Psoas muscle (tissue), 8 donors: ENCODE data around the gene COL9A3. TPM values are rescaled to one million over a fixed set of nuclear protein-coding genes. Genes with fewer than 3 reads are reported as not detected.
A peak's percentile ranks its signal among the peaks of the same experiment; 100 is the strongest.

Experiments
- ATAC-seq, 4 donors: fragments of 200-7000 bp; cut with Tn5 transposase; one replicate each; pipeline ENCODE4 v1.9.1; 2020; ENCODE audit warnings: moderate library complexity in 3 of 4, mild to moderate bottlenecking in 2 of 4
- DNase-seq, 2 donors: peaks; one replicate each; pipeline ENCODE4 v3.0.0-alpha.2; 2020
- H3K27ac ChIP-seq: fragments of 200-600 bp; one replicate; pipeline ENCODE4 v1.8.0; 2022
- H3K27me3 ChIP-seq, 3 donors: fragments of 200-600 bp in 1 of 3; one replicate each; pipeline versions ENCODE4 v1.6.1 to v1.8.0; 2013 to 2022; ENCODE audit warnings: low read length in 2 of 3, mild to moderate bottlenecking in 2 of 3, moderate library complexity in 1 of 3; ENCODE audit not compliant: insufficient read depth in 3 of 3
- H3K36me3 ChIP-seq, 2 donors: fragments of 200-600 bp in 1 of 2; one replicate each; pipeline versions ENCODE4 v1.6.1 to v1.8.0; 2013 to 2022; ENCODE audit warnings: low read depth in 1 of 2, mild to moderate bottlenecking in 1 of 2, moderate library complexity in 1 of 2; ENCODE audit not compliant: insufficient read depth in 1 of 2
- H3K4me1 ChIP-seq: fragments of 200-600 bp; one replicate; pipeline ENCODE4 v1.8.0; 2022
- H3K4me3 ChIP-seq: fragments of 200-600 bp; one replicate; pipeline ENCODE4 v1.8.0; 2022; ENCODE audit warnings: mild to moderate bottlenecking
- H3K9me3 ChIP-seq: fragments of 200-600 bp; one replicate; pipeline ENCODE4 v1.8.0; 2022
- CTCF ChIP-seq: fragments of 200-600 bp; IDR thresholded peaks from one replicate; pipeline ENCODE4 v1.8.0; 2022; ENCODE audit warnings: antibody characterized with exemption
- WGBS, 3 donors: extraction: QIAGEN DNeasy Blood & Tissue Kit; methylation state at CpG; one replicate each; pipeline versions ENCODE4 v1.1.6 to v1.1.7; 2013; 5-methylcytosine and 5-hydroxymethylcytosine counted together
- intact Hi-C, 2 donors: fragments of 100-400 bp; cut with DNase I; formaldehyde crosslinking; loops; one replicate each; pipeline versions ENCODE4 v1.11.0 to v1.14.2; 2022
- long read RNA-seq, 2 donors: library from polyadenylated mRNA; unstranded; transcript quantifications; one replicate each; pipeline ENCODE4 v2.0.0, GENCODE V29; 2021
- polyA plus RNA-seq, 3 donors: library from polyadenylated mRNA; stranded (reverse); fragments of 200-250 nt; gene quantifications; one replicate each; pipeline ENCODE4 v1.2.3, GENCODE V29; 2013
- total RNA-seq, 4 donors: library from RNA; stranded (reverse); fragmentation: NEBNext Ultra II Directional in 2 of 4; extraction: Animal tissue kit (Norgen Biotek cat#: 25700) in 2 of 4; gene quantifications; one replicate each; pipeline versions ENCODE4 v1.2.1 to v1.2.4, GENCODE V29; 2021 to 2023
- donor health status: healthy with polysubstance abuse.
- donor health status: DM: no; HTN: no; CAD: no; lungs with moderate emphysema.
- donor health status: Bipolar disorder and iron deficiency.
- donor health status: healthy.
- donor health status: DM: yes; HTN: yes; CAD: no.
- donor health status: DM: no; HTN: no; CAD: no.
- donor health status: DM: no; HTN: no; CAD: no.
- donor health status: DM: yes; HTN: yes; CAD: no.

The COL9A3 gene
- total RNA-seq (under 1 TPM in 3 of 4 donors, not detected in 1; 0.27 to 0.67 (median 0.40) TPM), polyA plus RNA-seq (under 1 TPM; 0.51 to 0.86 (median 0.67) TPM)
- long read RNA-seq, donor 1, result 0 reads
- long read RNA-seq, donor 2, result 0 reads

DNA sequence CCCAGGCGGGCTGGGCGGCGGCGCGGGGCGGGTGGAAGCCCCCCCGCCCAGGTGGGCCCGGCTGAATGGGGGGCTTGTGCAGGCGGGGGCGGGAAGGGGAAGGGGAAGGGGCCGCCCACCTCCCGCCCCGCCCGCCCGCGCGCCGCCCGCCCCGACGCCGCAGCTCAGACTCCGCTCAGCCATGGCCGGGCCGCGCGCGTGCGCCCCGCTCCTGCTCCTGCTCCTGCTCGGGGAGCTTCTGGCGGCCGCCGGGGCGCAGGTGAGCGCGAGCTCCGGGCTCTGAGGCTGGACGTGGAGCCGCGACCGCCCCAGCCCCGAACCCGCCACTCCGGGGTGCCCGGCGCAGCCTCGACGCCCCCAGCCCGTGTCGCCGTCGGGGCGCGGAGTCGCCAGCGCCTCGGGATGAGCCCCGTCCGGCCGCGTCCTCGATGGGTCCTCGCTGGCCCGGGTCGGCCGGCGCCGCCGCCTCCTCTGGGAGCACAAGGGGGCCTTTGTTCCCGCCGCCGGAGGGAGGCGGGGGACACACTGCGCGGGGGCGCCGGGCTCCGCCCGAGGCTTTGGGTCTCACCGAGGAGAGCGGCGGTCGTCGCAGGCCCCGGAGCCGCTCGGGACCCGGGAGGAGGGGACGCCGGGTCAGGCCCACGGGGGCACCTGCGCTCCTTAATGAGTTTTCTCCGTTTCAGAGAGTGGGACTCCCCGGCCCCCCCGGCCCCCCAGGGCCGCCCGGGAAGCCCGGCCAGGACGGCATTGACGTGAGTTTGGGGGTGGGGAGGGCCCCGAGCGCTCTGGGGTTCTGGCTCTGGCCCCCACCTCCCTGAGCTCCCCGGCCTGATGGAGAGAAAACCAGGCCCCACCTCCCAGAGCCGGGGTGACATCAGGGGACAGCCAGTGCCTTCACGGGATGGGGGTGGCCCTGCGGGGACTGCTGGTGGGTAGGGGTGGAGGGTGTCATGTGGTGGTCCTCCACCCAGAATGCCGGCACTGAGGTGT is at the start of gene COL9A3:
Gene COL9A3, plus strand, starts transcription at position 167 of the 990 bp plus-strand sequence. Its CDS starts 15 bp downstream, at position 182.
- Histone ChIP-seq H3K27me3 (peaks cover 0 to 60% (median 33%) of the 10 kb centered on the region in 3 donors), H3K4me1 (peaks cover 14% of the 10 kb centered on the region), H3K27ac (no peak within 1 kb of the TSS), H3K4me3 (peak within 1 kb of the TSS; percentile 40), H3K36me3 (peaks cover 0 to 12% of the 10 kb centered on the region in 2 donors), H3K9me3 (no peaks in the 10 kb centered on the region)
- intact Hi-C loops, result no loop called here
- TF ChIP-seq CTCF, result no peak
- 7 to 10% (median 9%) methylated on average over 28 to 108 of the region's 108 CpGs for WGBS, 3 donors
- DNase-seq, result no peak
- no peak for ATAC-seq

- H3K4me3 ChIP-seq, result no peak overlapping the region
These were observed 48.7 kb upstream of the COL9A3 start for GRCh38 chr20:62768234-62768546.

DNA sequence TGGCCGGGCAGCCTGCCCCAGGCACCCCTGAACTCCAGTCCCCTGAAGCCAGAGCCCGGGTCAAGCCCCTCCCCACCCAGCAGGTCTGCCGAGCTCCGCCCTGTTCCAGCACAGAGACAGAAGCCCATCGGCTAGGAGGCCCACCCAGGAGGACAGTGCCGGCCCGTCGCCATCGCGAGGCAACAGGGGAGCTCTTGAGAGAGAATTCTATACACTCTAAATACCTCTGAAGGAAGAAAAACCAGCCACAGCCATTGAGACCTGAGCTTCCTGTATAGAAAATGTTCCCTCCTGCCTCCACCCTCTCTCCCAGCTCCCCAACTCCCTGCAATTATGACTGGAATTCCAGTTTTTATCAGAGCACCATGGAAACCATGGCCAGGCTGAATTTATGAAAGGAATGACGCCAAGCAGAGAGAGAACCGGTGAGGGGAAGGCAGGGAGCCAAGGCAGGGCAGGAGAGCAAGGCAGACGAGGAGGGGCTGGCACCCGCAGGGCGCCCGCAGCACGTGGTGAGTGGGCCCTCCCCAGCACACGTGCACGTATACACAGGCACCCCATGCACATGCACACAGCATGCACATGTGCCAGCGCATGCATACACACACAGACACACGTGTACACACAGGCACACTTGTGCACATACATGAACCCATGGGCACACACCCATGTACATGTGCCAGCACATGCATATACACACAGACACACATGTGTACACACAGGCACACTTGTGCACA is 48.1 kb upstream of the COL9A3 start:
- Histone ChIP-seq H3K27ac (no peak overlapping the region), H3K4me1 (no peaks in the 10 kb centered on the region), H3K36me3 (no peaks in the 10 kb centered on the region), H3K9me3 (no peaks in the 10 kb centered on the region), H3K4me3 (no peak overlapping the region), H3K27me3 (peaks cover 0 to 64% (median 21%) of the 10 kb centered on the region in 3 donors)
- peak; percentile 12 to 28 for DNase-seq
- intact Hi-C loops, result loop anchor here in 1 of 2 donors (5.0 kb wide), 1 partner anchor 51 kb away; no protein-coding TSS in a partner anchor
- WGBS, 3 donors, result 63 to 73% (median 71%) methylated on average over 21 of the region's 21 CpGs
- no peak for TF ChIP-seq CTCF
- ATAC-seq, result no peak

More at GRCh38 chr20:62768234-62768546, 48.7 kb upstream of the COL9A3 start:
- no peaks in the 10 kb centered on the region for H3K4me1 ChIP-seq
- 80 to 83% (median 81%) methylated on average over 8 of the region's 8 CpGs for WGBS, 3 donors
- no peaks in the 10 kb centered on the region for H3K36me3 ChIP-seq
- TF ChIP-seq CTCF, result no peak
- DNase-seq, result no peak
- no peak overlapping the region for H3K27ac ChIP-seq
- intact Hi-C loops, result loop anchor here in 1 of 2 donors (5.0 kb wide), 1 partner anchor 51 kb away; no protein-coding TSS in a partner anchor
- no peaks in the 10 kb centered on the region for H3K9me3 ChIP-seq
- ATAC-seq, result no peak
- H3K27me3 ChIP-seq, result peaks cover 0 to 63% (median 22%) of the 10 kb centered on the region in 3 donors

GRCh38 chr20:62769346-62770071 is 47.3 kb upstream of the COL9A3 start:
- intact Hi-C loops, result loop anchor here (5.0 kb wide), 2 partner anchors 52 to 82 kb away; no protein-coding TSS in a partner anchor

More at GRCh38 chr20:62769346-62770071, 47.3 kb upstream of the COL9A3 start:
- no peak overlapping the region for H3K27ac ChIP-seq
- no peak overlapping the region for H3K4me3 ChIP-seq
- H3K4me1 ChIP-seq, result no peaks in the 10 kb centered on the region
- no peaks in the 10 kb centered on the region for H3K36me3 ChIP-seq
- DNase-seq (peak; percentile 7 to 28), ATAC-seq (no peak)
- WGBS, 3 donors, result 84 to 90% (median 88%) methylated on average over 16 of the region's 16 CpGs
- H3K27me3 ChIP-seq, result peaks cover 0 to 65% (median 18%) of the 10 kb centered on the region in 3 donors
- H3K9me3 ChIP-seq, result no peaks in the 10 kb centered on the region
- no peak for TF ChIP-seq CTCF
